PFSK-1 (cell line): ENCODE results near the gene SYNGAP1.

Experiments used
- FOXP2 ChIP-seq: optimal IDR thresholded peaks from 2 replicates; pipeline ENCODE3; 2011; ENCODE audit warnings: borderline replicate concordance, control low read depth, inconsistent platforms; ENCODE audit not compliant: insufficient read depth; ENCODE audit errors: extremely low read length, extremely low read depth
- POLR2AphosphoS5 ChIP-seq: IDR thresholded peaks from 2 replicates; pipeline ENCODE4 v1.6.1; 2012; ENCODE audit warnings: low read depth, mild to moderate bottlenecking, control low read depth, low read length, moderate library complexity
- REST ChIP-seq, 2 experiments: IDR thresholded peaks; 2 replicates each; pipeline versions ENCODE4 v1.6.1 to v1.8.0; 2011 to 2012; ENCODE audit warnings: low read depth in 2 of 2, low read length in 2 of 2, control low read depth in 1 of 2, inconsistent platforms in 1 of 2, mild to moderate bottlenecking in 1 of 2, moderate library complexity in 1 of 2; ENCODE audit not compliant: insufficient read depth in 1 of 2
- SIN3A ChIP-seq: IDR thresholded peaks from 2 replicates; pipeline ENCODE4 v1.6.1; 2012; ENCODE audit warnings: mild to moderate bottlenecking, low read length, moderate library complexity, borderline replicate concordance; ENCODE audit not compliant: insufficient read depth
- TAF1 ChIP-seq: IDR thresholded peaks from 2 replicates; pipeline ENCODE4 v1.6.1; 2012; ENCODE audit warnings: low read length, control low read depth, borderline replicate concordance; ENCODE audit not compliant: insufficient read depth

Gene SYNGAP1

GRCh38 chr6:33433544-33434191, 13.8 kb downstream of the SYNGAP1 start:
- TF ChIP-seq POLR2AphosphoS5 (no peak), REST (IDR thresholded peaks at IDR 0.05; ENCODE audit: insufficient read depth in 1 of 2, low read depth in 2 of 2, low read length in 2 of 2) (no peak), TAF1 (no peak), SIN3A (no peak), FOXP2 (no peak)

GRCh38 chr6:33434961-33435360, 15.1 kb downstream of the SYNGAP1 start:
- no peak for TF ChIP-seq TAF1
- no peak for TF ChIP-seq SIN3A
- no peak for TF ChIP-seq REST (IDR thresholded peaks at IDR 0.05; ENCODE audit: insufficient read depth in 1 of 2, low read depth in 2 of 2, low read length in 2 of 2)
- no peak for TF ChIP-seq POLR2AphosphoS5
- TF ChIP-seq FOXP2: no peak

- TF ChIP-seq POLR2AphosphoS5: no peak
These were observed 17.8 kb downstream of the SYNGAP1 start for GRCh38 chr6:33437666-33438065.

- TF ChIP-seq POLR2AphosphoS5: no peak
- no peak for TF ChIP-seq TAF1
- no peak for TF ChIP-seq SIN3A
- no peak for TF ChIP-seq REST (IDR thresholded peaks at IDR 0.05; ENCODE audit: insufficient read depth in 1 of 2, low read depth in 2 of 2, low read length in 2 of 2)
- no peak for TF ChIP-seq FOXP2
These were observed 19.2 kb downstream of the SYNGAP1 start for GRCh38 chr6:33438978-33439594.

GRCh38 chr6:33439956-33440648, 20.2 kb downstream of the SYNGAP1 start:
- no peak for TF ChIP-seq FOXP2
- no peak for TF ChIP-seq SIN3A
- no peak for TF ChIP-seq REST (IDR thresholded peaks at IDR 0.05; ENCODE audit: insufficient read depth in 1 of 2, low read depth in 2 of 2, low read length in 2 of 2)
